NB4 (cell line): Measurements from ENCODE around the gene ZRANB3.

Experiments
- DNase-seq: peaks from one replicate; pipeline ENCODE4 v3.0.0; 2010; ENCODE audit warnings: low read depth
- H3K4me3 ChIP-seq: one replicate; pipeline ENCODE4 v1.5.1; 2011; ENCODE audit warnings: mild to moderate bottlenecking, low read depth, low read length, moderate library complexity
- MAX ChIP-seq: IDR thresholded peaks from 2 replicates; pipeline ENCODE4 v1.6.1; 2011; ENCODE audit warnings: low read depth, low read length
- MYC ChIP-seq: IDR thresholded peaks from 2 replicates; pipeline ENCODE4 v1.6.1; 2011; ENCODE audit warnings: low read depth, low read length
- POLR2A ChIP-seq: IDR thresholded peaks from 2 replicates; pipeline ENCODE4 v1.6.1; 2011; ENCODE audit warnings: mild to moderate bottlenecking; ENCODE audit not compliant: insufficient read length; ENCODE audit errors: extremely low read depth
- TF ChIP-seq, protein P1 (sequence below): IDR thresholded peaks from one replicate; pipeline ENCODE4 v1.5.1; 2012; ENCODE audit warnings: low read depth, low read length

ZRANB3 gene

DNA sequence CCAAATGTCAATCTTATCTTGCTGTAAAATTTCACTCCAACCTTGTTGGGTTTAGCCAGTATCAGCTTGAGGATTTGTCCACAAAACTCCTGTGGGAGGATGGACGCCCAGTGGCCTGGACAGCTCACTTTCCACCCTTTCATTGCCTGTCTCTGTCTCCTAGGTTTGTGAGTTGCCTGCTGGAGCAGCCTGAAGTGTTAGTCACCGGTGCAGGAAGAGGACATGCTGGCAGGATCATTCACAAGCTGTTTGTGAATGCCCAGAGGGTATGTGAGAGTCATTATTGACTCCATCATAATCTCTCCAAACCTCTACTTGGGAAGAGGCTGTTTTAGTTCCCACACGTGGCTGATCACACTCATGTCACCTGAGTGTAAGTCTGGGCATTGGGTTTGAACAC lies 366.6 kb downstream of the ZRANB3 start:
- H3K4me3 ChIP-seq = no peak overlapping the region
- no peak for DNase-seq
- TF ChIP-seq MYC (no peak), POLR2A (no peak), MAX (no peak)
- TF ChIP-seq, protein P1, sequence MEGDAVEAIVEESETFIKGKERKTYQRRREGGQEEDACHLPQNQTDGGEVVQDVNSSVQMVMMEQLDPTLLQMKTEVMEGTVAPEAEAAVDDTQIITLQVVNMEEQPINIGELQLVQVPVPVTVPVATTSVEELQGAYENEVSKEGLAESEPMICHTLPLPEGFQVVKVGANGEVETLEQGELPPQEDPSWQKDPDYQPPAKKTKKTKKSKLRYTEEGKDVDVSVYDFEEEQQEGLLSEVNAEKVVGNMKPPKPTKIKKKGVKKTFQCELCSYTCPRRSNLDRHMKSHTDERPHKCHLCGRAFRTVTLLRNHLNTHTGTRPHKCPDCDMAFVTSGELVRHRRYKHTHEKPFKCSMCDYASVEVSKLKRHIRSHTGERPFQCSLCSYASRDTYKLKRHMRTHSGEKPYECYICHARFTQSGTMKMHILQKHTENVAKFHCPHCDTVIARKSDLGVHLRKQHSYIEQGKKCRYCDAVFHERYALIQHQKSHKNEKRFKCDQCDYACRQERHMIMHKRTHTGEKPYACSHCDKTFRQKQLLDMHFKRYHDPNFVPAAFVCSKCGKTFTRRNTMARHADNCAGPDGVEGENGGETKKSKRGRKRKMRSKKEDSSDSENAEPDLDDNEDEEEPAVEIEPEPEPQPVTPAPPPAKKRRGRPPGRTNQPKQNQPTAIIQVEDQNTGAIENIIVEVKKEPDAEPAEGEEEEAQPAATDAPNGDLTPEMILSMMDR = no peak

DNA sequence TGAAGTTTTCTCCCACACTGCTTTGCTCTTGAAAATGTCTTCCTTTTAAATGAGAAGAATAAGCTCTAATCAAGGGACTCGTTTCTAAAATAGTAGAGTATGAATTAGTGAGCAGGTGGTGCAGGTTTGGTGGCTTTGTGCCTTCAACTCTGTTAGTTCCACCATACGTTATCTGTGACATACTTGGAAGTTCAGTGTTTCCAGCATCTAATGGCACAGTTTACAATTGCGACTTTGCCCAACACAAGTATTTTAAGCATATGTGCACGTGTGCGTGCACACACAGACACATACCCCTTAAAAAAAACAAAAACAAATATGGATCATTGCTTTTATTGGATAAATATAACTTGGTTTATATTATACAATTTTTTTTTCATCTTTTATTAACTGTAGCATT lies 367.1 kb downstream of the ZRANB3 start:
- H3K4me3 ChIP-seq = no peak overlapping the region
- TF ChIP-seq POLR2A (no peak), MYC (no peak), MAX (no peak)
- TF ChIP-seq, protein P1 = no peak
- no peak for DNase-seq

- DNase-seq = no peak
- TF ChIP-seq, protein P1 = no peak
- no peak for TF ChIP-seq POLR2A
- TF ChIP-seq MYC = no peak
- no peak for TF ChIP-seq MAX
- no peak overlapping the region for H3K4me3 ChIP-seq
Observed at GRCh38 chr2:135163306-135163705, 367.7 kb downstream of the ZRANB3 start.

- DNase-seq = no peak
- TF ChIP-seq, protein P1 = no peak
- TF ChIP-seq POLR2A (no peak), MAX (no peak), MYC (no peak)
- no peak overlapping the region for H3K4me3 ChIP-seq
Observed at GRCh38 chr2:135162786-135163185, 368.2 kb downstream of the ZRANB3 start.

DNA sequence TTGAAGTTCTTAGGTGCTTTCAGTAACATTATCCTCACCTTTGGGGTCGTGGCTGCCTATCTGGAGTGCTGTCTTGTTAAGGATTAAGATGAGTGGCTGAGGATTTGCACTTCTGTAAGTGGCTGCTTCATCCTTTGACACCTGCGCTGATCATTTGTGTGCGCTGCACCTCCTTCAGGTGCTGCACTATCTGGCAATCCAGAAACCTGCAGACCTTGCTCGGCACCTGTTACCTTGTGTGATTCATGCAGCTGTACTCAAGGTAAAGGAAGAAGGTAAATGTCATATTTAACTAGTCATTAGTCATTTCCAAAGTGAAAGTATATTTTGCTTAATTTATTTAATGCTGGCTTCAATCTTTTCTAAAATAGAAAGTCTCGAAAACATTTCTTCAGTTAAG lies 368.6 kb downstream of the ZRANB3 start:
- DNase-seq = no peak
- TF ChIP-seq MYC (no peak), POLR2A (no peak)
- TF ChIP-seq, protein P1 = no peak
- no peak overlapping the region for H3K4me3 ChIP-seq

GRCh38 chr2:135159191-135159590 lies 371.8 kb downstream of the ZRANB3 start:
- H3K4me3 ChIP-seq = no peak overlapping the region
- DNase-seq = no peak

More at GRCh38 chr2:135159191-135159590, 371.8 kb downstream of the ZRANB3 start:
- TF ChIP-seq MYC (no peak), POLR2A (no peak), MAX (no peak)
- TF ChIP-seq, protein P1 = no peak
